SK-N-MC (cell line): Measurements from ENCODE around the gene CHRNB2.

Source experiments
- DNase-seq: peaks from one replicate; pipeline ENCODE4 v3.0.0-alpha.2; 2011; ENCODE audit warnings: low read depth, low spot score
- H3K27ac ChIP-seq: fragments of 200-600 bp; sonication (generic); 2 replicates; pipeline ENCODE4 v1.5.1; 2016; ENCODE audit warnings: mixed run types
- H3K36me3 ChIP-seq: fragments of 200-600 bp; sonication (generic); 2 replicates; pipeline ENCODE4 v1.6.1; 2017; ENCODE audit warnings: antibody characterized with exemption, low read length, mixed read lengths; ENCODE audit not compliant: insufficient read depth
- H3K4me3 ChIP-seq: fragments of 200-600 bp; sonication (generic); 2 replicates; pipeline ENCODE4 v1.5.1; 2016
- H3K9ac ChIP-seq: fragments of 200-600 bp; sonication (generic); 2 replicates; pipeline ENCODE4 v1.8.0; 2017; ENCODE audit warnings: mixed run types, mixed read lengths; ENCODE audit not compliant: insufficient read length
- H3K9me3 ChIP-seq: fragments of 200-600 bp; sonication (generic); 2 replicates; pipeline ENCODE4 v1.6.1; 2017; ENCODE audit warnings: low read depth, mild to moderate bottlenecking, antibody characterized with exemption, low read length, moderate library complexity, mixed read lengths
- EZH2 ChIP-seq: fragments of 200-600 bp; sonication (generic); IDR thresholded peaks from one replicate; pipeline ENCODE4 v1.6.1; 2017; ENCODE audit warnings: antibody characterized with exemption
- FOXP2 ChIP-seq: optimal IDR thresholded peaks from 2 replicates; pipeline ENCODE3; 2011; ENCODE audit warnings: mild to moderate bottlenecking, moderate library complexity; ENCODE audit not compliant: insufficient read depth; ENCODE audit errors: extremely low read length, control extremely low read depth
- POLR2AphosphoS5 ChIP-seq: IDR thresholded peaks from 2 replicates; pipeline ENCODE4 v1.6.1; 2012; ENCODE audit warnings: mild to moderate bottlenecking, low read depth, low read length, borderline replicate concordance

CHRNB2 gene

GRCh38 chr1:154533952-154534844 is 33.4 kb upstream of the CHRNB2 start:
- H3K27ac ChIP-seq = no peak overlapping the region
- no peak overlapping the region for H3K4me3 ChIP-seq
- TF ChIP-seq EZH2 = no peak
- no peak for TF ChIP-seq POLR2AphosphoS5
- TF ChIP-seq FOXP2 = no peak
- no peaks in the 10 kb centered on the region for H3K36me3 ChIP-seq
- no peaks in the 10 kb centered on the region for H3K9me3 ChIP-seq
- H3K9ac ChIP-seq = no peak overlapping the region
- DNase-seq = no peak

GRCh38 chr1:154536570-154536969 is 31.0 kb upstream of the CHRNB2 start:
- no peak overlapping the region for H3K4me3 ChIP-seq
- TF ChIP-seq FOXP2 (no peak), EZH2 (no peak), POLR2AphosphoS5 (no peak)
- H3K9ac ChIP-seq = no peak overlapping the region
- H3K9me3 ChIP-seq = no peaks in the 10 kb centered on the region
- H3K27ac ChIP-seq = no peak overlapping the region
- H3K36me3 ChIP-seq = no peaks in the 10 kb centered on the region
- DNase-seq = no peak

DNA sequence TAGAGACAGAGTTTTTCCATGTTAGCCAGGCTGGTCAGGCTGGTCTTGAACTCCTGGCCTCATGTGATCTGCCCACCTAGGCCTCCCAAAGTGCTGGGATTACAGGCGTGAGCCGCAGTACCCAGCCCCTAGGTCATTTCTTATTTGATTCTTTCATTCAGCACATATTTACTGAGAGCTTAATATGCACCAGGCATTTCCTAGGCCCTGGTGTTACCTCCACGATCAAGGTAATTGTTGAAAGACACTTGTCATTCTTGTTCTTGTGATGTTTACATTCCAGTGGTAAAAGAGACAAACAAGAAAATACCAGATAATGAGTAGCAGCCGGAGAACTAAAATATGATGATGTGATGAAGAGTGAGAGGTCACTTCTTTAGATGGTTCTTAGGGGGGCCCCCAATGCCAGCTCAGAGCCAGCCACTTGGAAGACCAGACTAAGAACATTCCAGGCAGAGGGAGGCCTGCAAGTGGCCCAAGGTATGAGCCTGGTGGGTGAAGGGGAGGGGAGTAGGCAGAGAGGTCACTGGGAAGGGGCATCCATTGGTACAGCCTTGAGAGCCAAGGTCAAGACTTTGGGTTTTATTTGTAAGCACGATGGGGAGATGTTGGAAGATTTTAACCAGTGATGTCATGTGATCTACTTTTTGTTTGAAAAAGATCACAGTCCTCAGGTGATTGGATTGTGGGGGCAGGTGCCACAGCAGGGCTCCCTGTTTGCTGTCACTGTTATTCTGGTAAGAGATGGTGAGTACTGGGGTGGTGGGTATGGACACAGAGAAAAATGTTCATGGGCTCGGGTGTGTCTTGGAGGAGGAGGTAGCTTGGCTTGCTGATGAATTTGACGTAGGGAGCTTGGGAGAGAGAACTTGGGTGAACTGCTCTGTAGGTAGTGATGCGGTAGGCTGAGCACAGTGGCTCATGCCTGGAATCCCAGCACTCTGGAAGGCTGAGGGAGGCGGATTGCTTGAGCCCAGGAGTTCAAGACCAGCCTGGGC is 27.8 kb upstream of the CHRNB2 start:
- Histone ChIP-seq H3K27ac (no peak overlapping the region), H3K9ac (no peak overlapping the region), H3K36me3 (no peaks in the 10 kb centered on the region), H3K4me3 (no peak overlapping the region), H3K9me3 (no peaks in the 10 kb centered on the region)
- DNase-seq = no peak
- TF ChIP-seq FOXP2 (no peak), EZH2 (no peak), POLR2AphosphoS5 (no peak)

DNA sequence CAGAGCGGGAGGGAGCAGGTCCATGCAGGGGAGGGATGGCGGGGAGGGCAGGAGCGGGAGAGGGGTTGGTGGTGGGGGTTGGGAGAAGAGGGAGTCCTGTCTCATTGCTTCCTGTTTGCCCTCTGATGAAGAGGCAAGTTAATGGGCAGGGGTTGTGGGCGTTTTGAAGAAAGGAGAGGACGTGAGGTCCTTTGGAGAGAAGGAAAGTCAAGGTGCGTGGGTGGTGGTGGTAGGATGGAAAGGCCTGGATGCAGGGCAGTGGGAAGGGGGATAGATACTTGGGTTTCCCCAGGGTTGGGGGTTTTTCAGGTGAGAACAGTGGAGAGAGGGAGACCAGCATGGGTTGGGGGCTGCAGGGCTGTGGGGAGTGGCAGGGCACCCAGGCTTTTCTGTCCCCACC is 26.3 kb upstream of the CHRNB2 start:
- Histone ChIP-seq H3K4me3 (no peak overlapping the region), H3K36me3 (no peaks in the 10 kb centered on the region), H3K27ac (no peak overlapping the region), H3K9ac (no peak overlapping the region), H3K9me3 (no peaks in the 10 kb centered on the region)
- no peak for TF ChIP-seq FOXP2
- DNase-seq = no peak

- peak; percentile 8 for DNase-seq
- Histone ChIP-seq H3K9ac (no peak overlapping the region), H3K4me3 (no peak overlapping the region), H3K9me3 (no peaks in the 10 kb centered on the region), H3K27ac (no peak overlapping the region), H3K36me3 (peaks cover 26% of the 10 kb centered on the region)
- TF ChIP-seq POLR2AphosphoS5 (no peak), EZH2 (no peak), FOXP2 (no peak)
These were observed 21.1 kb upstream of the CHRNB2 start for GRCh38 chr1:154546264-154547063.

DNA sequence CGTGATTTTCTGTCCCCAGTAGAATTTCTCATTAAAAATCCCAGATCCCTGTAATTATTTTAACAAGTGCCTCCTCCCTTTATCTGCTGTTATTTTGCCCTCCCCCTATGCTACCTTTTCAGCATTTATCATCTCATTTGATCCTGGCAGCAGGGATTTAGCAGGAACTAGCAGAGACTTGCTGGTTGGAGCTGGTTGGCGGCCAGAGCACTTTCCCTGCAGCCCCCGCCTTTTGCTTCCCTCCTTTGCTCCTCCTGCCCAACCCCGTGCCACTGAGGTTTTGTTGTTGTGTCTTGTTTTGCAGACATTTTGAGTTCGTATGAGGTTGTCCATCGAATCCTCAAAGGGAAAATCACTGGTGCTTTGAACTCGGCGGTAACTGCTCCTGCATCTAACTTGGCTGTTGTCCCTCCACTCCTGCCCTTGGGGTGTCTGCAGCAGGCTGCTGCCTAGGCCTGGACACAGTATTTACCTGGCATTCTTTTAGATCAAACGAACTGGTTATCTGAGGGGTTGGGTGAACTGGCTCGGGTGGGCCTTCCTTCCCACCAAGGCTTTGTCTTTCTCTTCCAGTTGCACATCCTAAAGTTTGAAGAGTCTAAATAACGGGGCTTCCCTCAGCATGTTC is 20.4 kb upstream of the CHRNB2 start:
- Histone ChIP-seq H3K9ac (no peak overlapping the region), H3K36me3 (peaks cover 34% of the 10 kb centered on the region), H3K27ac (peak overlapping the region; percentile 88), H3K9me3 (no peaks in the 10 kb centered on the region), H3K4me3 (no peak overlapping the region)
- no peak for DNase-seq
- no peak for TF ChIP-seq POLR2AphosphoS5
- TF ChIP-seq EZH2 = no peak
- TF ChIP-seq FOXP2 = no peak

- Histone ChIP-seq H3K27ac (peak overlapping the region; percentile 88), H3K9ac (peak overlapping the region; percentile 45), H3K9me3 (no peaks in the 10 kb centered on the region), H3K36me3 (peaks cover 42% of the 10 kb centered on the region), H3K4me3 (no peak overlapping the region)
- DNase-seq = no peak
- no peak for TF ChIP-seq FOXP2
- TF ChIP-seq EZH2 = no peak
- TF ChIP-seq POLR2AphosphoS5 = no peak
These were observed 19.6 kb upstream of the CHRNB2 start for GRCh38 chr1:154548028-154548427.
